Erythroblast (primary cell): Measurements from ENCODE around the gene POM121C.
"Not testable (repeated sequence)": the region's sequence is repeated elsewhere in the genome, so short reads cannot be mapped to it uniquely, and the experiment has no call there.

ENCODE experiments used
- GATA1 ChIP-seq: IDR thresholded peaks from 2 replicates; pipeline ENCODE4 v1.6.1; 2011; ENCODE audit warnings: low read depth, mild to moderate bottlenecking, control low read depth, low read length, moderate library complexity
- POLR2A ChIP-seq: IDR thresholded peaks from 2 replicates; pipeline ENCODE4 v1.6.1; 2011; ENCODE audit warnings: mild to moderate bottlenecking, low read length

DNA sequence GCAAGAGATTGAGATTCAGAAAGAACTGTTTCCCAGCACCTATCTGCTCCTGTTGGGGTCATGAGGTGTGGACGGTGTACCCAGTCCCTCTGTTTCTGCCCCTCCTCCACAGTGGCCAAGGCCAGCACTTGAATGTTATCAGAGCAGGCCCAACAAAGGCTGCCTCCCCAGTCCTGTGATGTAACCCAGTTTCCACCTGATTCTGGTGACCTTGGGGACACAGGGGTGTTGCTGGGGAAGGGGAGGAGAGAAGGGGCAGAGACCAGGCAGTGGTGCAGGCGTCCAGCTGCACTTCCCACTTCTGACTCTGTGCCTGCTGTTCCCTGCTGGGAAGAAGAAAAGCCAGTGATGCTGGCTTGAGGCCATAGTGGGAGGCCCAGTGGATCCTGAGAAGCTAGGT, 88.2 kb downstream of the POM121C start:
- not testable (repeated sequence) for TF ChIP-seq POLR2A, GATA1
